ENCODE measurements around the gene EPHA3.

Gene EPHA3

DNA sequence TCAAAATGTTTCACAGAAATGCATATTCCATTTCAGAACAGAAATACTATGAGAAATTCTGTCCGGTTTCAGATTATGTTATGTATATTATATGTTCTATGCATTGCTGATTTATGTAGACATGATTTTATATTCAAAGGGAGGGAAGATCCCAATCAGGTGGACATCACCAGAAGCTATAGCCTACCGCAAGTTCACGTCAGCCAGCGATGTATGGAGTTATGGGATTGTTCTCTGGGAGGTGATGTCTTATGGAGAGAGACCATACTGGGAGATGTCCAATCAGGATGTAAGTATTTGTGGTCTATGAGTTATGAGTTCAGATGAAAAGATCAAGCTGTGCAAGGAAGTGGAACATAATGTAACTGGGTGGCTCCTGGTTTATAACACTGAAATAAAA is 341.7 kb downstream of the EPHA3 start:
- no peak for DNase-seq (ENCODE audit: low read depth)

- DNase-seq (ENCODE audit: low read depth), result no peak
Observed at GRCh38 chr3:89452066-89452465, 344.6 kb downstream of the EPHA3 start.

DNA sequence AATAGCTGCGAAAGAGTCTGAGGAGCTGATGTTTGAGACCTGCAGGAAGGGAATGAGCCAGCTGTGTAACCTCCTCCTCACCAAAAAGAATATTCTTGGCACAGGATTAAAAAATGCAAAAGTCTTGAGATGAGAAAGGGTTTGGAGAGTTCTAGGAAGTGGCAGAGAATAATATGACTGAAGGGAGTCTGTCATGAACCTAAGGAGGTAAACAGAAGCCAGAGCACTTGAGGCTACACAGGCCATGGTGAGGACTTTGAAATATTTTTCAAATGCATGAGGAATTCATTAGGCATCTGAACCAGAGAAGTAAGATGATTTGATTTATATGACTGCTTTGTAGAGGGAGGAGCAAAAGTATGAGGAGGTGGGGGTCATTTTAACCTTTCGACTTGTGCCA is 347.8 kb downstream of the EPHA3 start:
- no peak for DNase-seq (ENCODE audit: low read depth)

GRCh38 chr3:89467898-89468363 is 360.5 kb downstream of the EPHA3 start:
- no peak for DNase-seq (ENCODE audit: low read depth)

DNA sequence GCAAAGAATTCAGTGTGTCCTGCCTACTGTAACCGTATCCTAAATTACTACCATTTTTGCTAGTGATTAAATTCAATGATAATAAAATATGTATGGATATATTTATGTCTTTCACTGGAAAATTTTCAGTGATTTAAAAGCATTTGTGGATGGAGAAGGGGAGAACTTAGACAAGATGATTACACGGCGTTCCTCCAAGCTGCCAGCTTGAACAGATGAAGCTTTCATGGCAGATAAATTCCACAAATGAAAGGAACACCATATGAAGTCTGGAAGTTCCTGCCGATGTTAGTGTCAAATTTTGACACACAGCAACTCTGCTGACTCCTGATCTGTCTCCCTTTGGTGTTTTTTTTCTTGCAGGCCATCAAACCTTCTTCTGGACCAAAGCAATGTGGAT is 364.7 kb downstream of the EPHA3 start:
- DNase-seq (ENCODE audit: low read depth), result no peak

- no peak for DNase-seq (ENCODE audit: low read depth)
Observed at GRCh38 chr3:89474333-89475130, 367.1 kb downstream of the EPHA3 start.

- DNase-seq (ENCODE audit: low read depth), result no peak
Observed at GRCh38 chr3:89488800-89489580, 381.6 kb downstream of the EPHA3 start.

DNA sequence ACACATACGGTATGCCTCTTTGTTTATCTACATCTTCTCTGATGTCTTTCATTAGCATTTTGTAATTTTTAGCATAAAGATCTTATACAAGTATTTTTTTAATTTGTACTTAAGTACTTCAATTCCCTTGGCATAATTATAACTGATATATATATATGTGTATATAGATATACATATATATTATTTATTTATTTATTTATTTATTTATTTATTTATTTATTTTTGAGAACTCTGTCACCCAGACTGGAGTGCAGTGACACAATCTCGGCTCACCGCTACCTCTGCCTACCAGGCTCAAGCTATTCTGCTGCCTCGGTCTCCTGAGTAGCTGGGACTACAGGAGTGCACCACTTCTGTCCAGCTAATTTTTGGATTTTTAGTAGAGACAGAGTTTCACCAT is 382.7 kb downstream of the EPHA3 start:
- DNase-seq (ENCODE audit: low read depth), result no peak

- no peak for DNase-seq (ENCODE audit: low read depth)
Observed at GRCh38 chr3:89494734-89495133, 387.3 kb downstream of the EPHA3 start.

DNA sequence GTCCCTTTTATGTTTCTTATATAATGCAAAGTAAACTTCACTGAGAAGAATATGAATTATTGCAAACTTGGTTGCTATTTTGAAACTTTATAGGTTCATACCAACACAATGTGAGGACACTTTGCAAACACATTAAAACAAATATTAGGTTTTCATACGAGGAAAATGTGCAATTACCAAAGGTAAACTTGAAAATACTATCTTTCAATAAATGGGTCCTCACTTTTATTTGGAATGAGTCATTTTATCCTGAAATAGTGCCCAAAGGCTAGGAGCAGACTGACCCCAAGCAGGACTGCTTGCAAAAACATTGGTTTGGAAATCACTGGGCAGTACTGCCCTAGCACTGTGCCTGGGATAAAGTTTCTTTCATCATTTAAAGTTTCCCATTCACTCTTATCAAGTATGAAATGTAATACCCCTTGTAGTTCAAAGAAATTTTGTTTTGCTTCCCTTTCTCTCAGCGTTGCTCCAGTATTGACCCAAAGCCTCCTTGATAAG is 396.5 kb downstream of the EPHA3 start:
- no peak for DNase-seq (ENCODE audit: low read depth)

DNA sequence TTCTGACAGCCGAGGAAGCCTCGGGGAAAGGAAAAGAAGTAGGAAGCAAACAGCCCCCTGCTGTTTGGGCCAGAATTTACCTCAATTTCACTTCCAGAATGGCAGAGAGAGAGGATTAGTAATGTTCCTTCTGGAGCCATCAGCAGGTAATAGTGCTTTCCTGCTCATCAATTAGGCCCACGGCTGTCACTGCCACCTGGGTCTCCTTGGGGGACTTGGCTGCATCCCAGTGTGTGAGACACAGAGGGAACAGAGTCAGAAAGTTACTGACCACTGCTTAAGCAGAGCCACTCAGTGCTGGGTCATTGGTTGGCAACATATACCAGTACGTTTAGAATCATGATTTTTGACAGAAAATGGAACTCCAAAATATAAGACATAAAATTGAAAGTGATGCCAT is 397.0 kb downstream of the EPHA3 start:
- DNase-seq (ENCODE audit: low read depth), result no peak

DNA sequence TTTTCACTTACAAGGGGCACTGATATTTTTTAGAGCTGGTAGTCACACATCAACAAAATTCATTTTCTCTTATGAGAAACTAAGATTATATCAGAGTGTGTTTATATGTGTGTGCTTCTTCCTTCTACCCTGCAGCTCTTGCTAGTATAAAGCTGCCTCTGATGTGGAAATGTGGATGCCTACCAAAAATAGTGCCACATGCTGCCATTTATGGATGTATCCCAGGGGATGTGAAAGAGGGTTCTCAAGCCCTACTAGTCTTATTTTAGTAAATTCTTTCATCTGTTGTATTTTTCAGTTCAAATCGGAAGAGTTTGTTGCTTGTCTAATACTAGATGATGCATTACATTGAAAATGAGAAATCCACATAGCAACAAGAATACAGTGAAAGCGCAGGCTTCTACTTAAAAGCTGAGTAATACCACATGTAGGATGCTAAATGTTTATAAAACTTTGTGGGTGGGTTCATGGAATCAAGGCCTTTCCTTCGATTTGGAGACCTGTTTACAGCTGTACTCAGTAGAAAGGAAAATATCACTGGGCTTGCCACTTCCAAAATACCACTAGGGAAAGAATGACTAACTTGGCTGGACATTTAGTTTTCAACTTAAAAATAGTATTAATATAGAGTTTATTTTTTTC is 399.2 kb downstream of the EPHA3 start:
- no peak for DNase-seq (ENCODE audit: low read depth)

GRCh38 chr3:89521328-89521727 is 413.9 kb downstream of the EPHA3 start:
- DNase-seq (ENCODE audit: low read depth), result no peak

DNA sequence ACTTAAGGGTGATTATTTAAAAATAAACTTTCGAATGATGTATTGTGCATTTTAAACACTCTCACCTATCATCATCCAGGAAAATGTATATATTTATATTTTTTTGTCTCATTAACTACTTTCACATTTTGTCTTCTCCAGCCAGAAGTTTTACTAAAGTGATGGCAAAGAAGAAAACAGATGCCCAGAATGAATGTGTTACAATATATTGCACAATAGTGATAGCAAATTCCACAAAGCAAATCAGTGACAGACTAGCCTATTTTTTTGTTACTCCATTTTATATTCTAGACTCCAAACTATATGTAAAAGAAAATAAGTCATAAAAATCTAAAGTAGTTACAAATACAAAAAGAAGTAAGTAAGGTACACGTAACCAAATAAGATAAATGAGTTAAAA is 414.7 kb downstream of the EPHA3 start:
- DNase-seq (ENCODE audit: low read depth), result no peak

DNA sequence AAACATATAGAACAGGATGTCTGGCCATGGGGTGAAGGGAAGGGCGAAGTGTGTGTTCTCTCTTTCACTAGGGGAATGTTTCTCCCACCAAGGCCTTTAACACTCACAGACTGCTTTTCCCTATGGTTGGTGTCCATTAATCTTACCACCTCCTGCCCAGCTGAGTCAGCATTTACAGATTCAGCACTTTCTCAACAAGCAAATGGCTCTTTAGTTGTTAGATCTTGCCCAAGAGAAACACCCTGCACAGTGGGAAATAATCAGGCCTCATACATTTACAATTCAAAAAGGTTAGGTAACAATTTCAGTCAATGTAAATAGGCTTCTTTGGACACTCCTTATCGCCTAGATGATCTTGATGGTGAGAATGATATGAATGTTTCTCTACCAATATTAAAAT is 418.2 kb downstream of the EPHA3 start:
- DNase-seq (ENCODE audit: low read depth), result no peak

GRCh38 chr3:89527736-89528305 is 420.4 kb downstream of the EPHA3 start:
- DNase-seq (ENCODE audit: low read depth), result no peak

All from stimulated activated CD8-positive, alpha-beta memory T cell treated with anti-CD3 and anti-CD28 coated beads, Interleukin-12 subunit alpha, Interleukin-12 subunit beta, amount 100 ng/mL, for 4 hours (primary cell).